ENCODE results near the gene NUDT17. TPM values are rescaled to one million over a fixed set of nuclear protein-coding genes. Genes with fewer than 3 reads are reported as not detected.

The NUDT17 gene
- total RNA-seq, 1 donor from 2014 or later: 3.8 TPM

- peaks cover 23% of the 10 kb centered on the region for H3K36me3 Mint-ChIP-seq (ENCODE audit: low read depth, unreplicated experiment)
- peak within 1 kb of the TSS; percentile 52 for H3K27ac Mint-ChIP-seq (ENCODE audit: unreplicated experiment)
- peak within 1 kb of the TSS; percentile 98 for H3K4me3 Mint-ChIP-seq (ENCODE audit: unreplicated experiment)
- no peak for TF ChIP-seq CTCF (IDR thresholded peaks at IDR 0.05; ENCODE audit: unreplicated experiment)
- peak; percentile 95 for DNase-seq (ENCODE audit: low spot score)
- H3K27me3 Mint-ChIP-seq (ENCODE audit: unreplicated experiment): peaks cover 8% of the 10 kb centered on the region
- peaks cover 5% of the 10 kb centered on the region for H3K4me1 Mint-ChIP-seq (ENCODE audit: unreplicated experiment)
- H3K9me3 Mint-ChIP-seq (ENCODE audit: unreplicated experiment): no peaks in the 10 kb centered on the region
Observed at GRCh38 chr1:145858901-145859490, 13.6 kb downstream of the NUDT17 start, which contains the start of gene PIAS3. TSS of gene PIAS3 (minus strand) at chr1:145859081. CDS start at chr1:145858990, 91 bp downstream.

GRCh38 chr1:145859491-145860023 lies 14.1 kb downstream of the NUDT17 start:
- TF ChIP-seq CTCF (IDR thresholded peaks at IDR 0.05; ENCODE audit: unreplicated experiment): no peak
- peak overlapping the region; percentile 52 for H3K27ac Mint-ChIP-seq (ENCODE audit: unreplicated experiment)
- DNase-seq (ENCODE audit: low spot score): peak; percentile 88
- peaks cover 5% of the 10 kb centered on the region for H3K4me1 Mint-ChIP-seq (ENCODE audit: unreplicated experiment)
- H3K36me3 Mint-ChIP-seq (ENCODE audit: low read depth, unreplicated experiment): peaks cover 18% of the 10 kb centered on the region
- peaks cover 8% of the 10 kb centered on the region for H3K27me3 Mint-ChIP-seq (ENCODE audit: unreplicated experiment)
- H3K4me3 Mint-ChIP-seq (ENCODE audit: unreplicated experiment): peak overlapping the region; percentile 98
- no peaks in the 10 kb centered on the region for H3K9me3 Mint-ChIP-seq (ENCODE audit: unreplicated experiment)

- H3K9me3 Mint-ChIP-seq (ENCODE audit: unreplicated experiment): no peaks in the 10 kb centered on the region
- H3K4me1 Mint-ChIP-seq (ENCODE audit: unreplicated experiment): peaks cover under 1% of the 10 kb centered on the region
- no peak overlapping the region for H3K27ac Mint-ChIP-seq (ENCODE audit: unreplicated experiment)
- no peak for DNase-seq (ENCODE audit: low spot score)
- no peak overlapping the region for H3K4me3 Mint-ChIP-seq (ENCODE audit: unreplicated experiment)
- no peak for TF ChIP-seq CTCF (IDR thresholded peaks at IDR 0.05; ENCODE audit: unreplicated experiment)
- H3K27me3 Mint-ChIP-seq (ENCODE audit: unreplicated experiment): peaks cover 5% of the 10 kb centered on the region
- no peaks in the 10 kb centered on the region for H3K36me3 Mint-ChIP-seq (ENCODE audit: low read depth, unreplicated experiment)
Observed at GRCh38 chr1:145863282-145864018, 18.0 kb downstream of the NUDT17 start.

GRCh38 chr1:145868232-145868631 lies 22.8 kb downstream of the NUDT17 start:
- no peak overlapping the region for H3K4me3 Mint-ChIP-seq (ENCODE audit: unreplicated experiment)
- no peaks in the 10 kb centered on the region for H3K36me3 Mint-ChIP-seq (ENCODE audit: low read depth, unreplicated experiment)
- peaks cover 14% of the 10 kb centered on the region for H3K27me3 Mint-ChIP-seq (ENCODE audit: unreplicated experiment)
- H3K4me1 Mint-ChIP-seq (ENCODE audit: unreplicated experiment): peaks cover 9% of the 10 kb centered on the region
- TF ChIP-seq CTCF (IDR thresholded peaks at IDR 0.05; ENCODE audit: unreplicated experiment): no peak
- no peaks in the 10 kb centered on the region for H3K9me3 Mint-ChIP-seq (ENCODE audit: unreplicated experiment)
- no peak for DNase-seq (ENCODE audit: low spot score)
- H3K27ac Mint-ChIP-seq (ENCODE audit: unreplicated experiment): no peak overlapping the region
